GM12878 (cell line): Measurements from ENCODE around the gene CAMK2D. TPM values are rescaled to one million over a fixed set of nuclear protein-coding genes. Genes with fewer than 3 reads are reported as not detected.
A peak's percentile ranks its signal among the peaks of the same experiment; 100 is the strongest.

Experiments
- CHD2 ChIP-seq: IDR thresholded peaks from 2 replicates; pipeline ENCODE4 v1.6.1; 2011; ENCODE audit warnings: low read depth, low read length, improper control_type of control experiment, borderline replicate concordance
- EGR1 ChIP-seq, 2 experiments: IDR thresholded peaks; 1 replicate in 1 of 2; 2 replicates in 1 of 2; pipeline ENCODE4 v1.6.1; 2011 to 2012; ENCODE audit warnings: low read depth in 2 of 2, low read length in 2 of 2, borderline replicate concordance in 1 of 2, mild to moderate bottlenecking in 1 of 2, moderate library complexity in 1 of 2
- ESRRA ChIP-seq: IDR thresholded peaks from 2 replicates; pipeline ENCODE4 v1.6.1; 2012; ENCODE audit warnings: mild to moderate bottlenecking, low read length, improper control_type of control experiment
- KDM1A ChIP-seq: fragments of 200-600 bp; sonication (generic); IDR thresholded peaks from 2 replicates; pipeline ENCODE4 v1.6.1; 2016; ENCODE audit warnings: borderline replicate concordance
- MEF2A ChIP-seq: IDR thresholded peaks from 2 replicates; pipeline ENCODE4 v1.6.1; 2011; ENCODE audit warnings: low read depth, mild to moderate bottlenecking, low read length, moderate library complexity; ENCODE audit not compliant: insufficient read depth
- NR2F1 ChIP-seq: fragments of 450-650 bp; conservative IDR thresholded peaks from 2 replicates; pipeline ENCODE4 v1.6.1; 2017; ENCODE audit warnings: mild to moderate bottlenecking
- POLR2A ChIP-seq: IDR thresholded peaks from 2 replicates; pipeline ENCODE4 v1.6.1; 2011; ENCODE audit warnings: low read depth, mild to moderate bottlenecking, low read length
- RAD51 ChIP-seq: fragments of 450-650 bp; IDR thresholded peaks from 2 replicates; pipeline ENCODE4 v1.6.1; 2016; ENCODE audit warnings: moderate library complexity, mild to moderate bottlenecking, inconsistent platforms
- SP1 ChIP-seq: IDR thresholded peaks from one replicate; pipeline ENCODE4 v1.6.1; 2011; ENCODE audit warnings: low read depth, low read length
- SUPT20H ChIP-seq: IDR thresholded peaks from 2 replicates; pipeline ENCODE4 v1.6.1; 2011; ENCODE audit warnings: low read depth, mild to moderate bottlenecking, low read length, moderate library complexity, borderline replicate concordance; ENCODE audit not compliant: control insufficient read depth
- YBX1 ChIP-seq: fragments of 450-650 bp; IDR thresholded peaks from 2 replicates; pipeline ENCODE4 v1.6.1; 2016; ENCODE audit warnings: antibody characterized with exemption
- ZNF217 ChIP-seq: fragments of 450-650 bp; IDR thresholded peaks from 2 replicates; pipeline ENCODE4 v1.6.1; 2017; ENCODE audit warnings: antibody characterized with exemption, mild to moderate bottlenecking
- polyA plus RNA-seq, 11 experiments: library from polyadenylated mRNA; depleted of rRNA in 4 of 11; unstranded in 6 of 11; stranded (reverse) in 5 of 11; fragments of >200 nt; fragmentation: Nextera tagmentation in 4 of 11; fragmentation: Illumina TruSeq in 1 of 11; extraction: Ambion mirVana in 4 of 11; extraction: Trizol in 1 of 11; gene quantifications; 1 replicate in 1 of 11; 2 replicates in 10 of 11; pipeline versions ENCODE4 v1.2.1 to v1.2.3, GENCODE V29; 2011 to 2016; ENCODE audit warnings: inconsistent platforms in 2 of 11, missing spikeins in 2 of 11, low read depth in 1 of 11
- total RNA-seq, 4 experiments: library from RNA; depleted of rRNA in 3 of 4; stranded (reverse); fragments of >200 nt in 3 of 4; fragmentation: Illumina TruSeq in 1 of 4; extraction: Trizol in 1 of 4; gene quantifications; 2 replicates each; pipeline versions ENCODE4 v1.2.1 to v1.2.3, GENCODE V29; 2013 to 2021
- TF ChIP-seq, protein P1 (sequence below): fragments of 450-650 bp; formaldehyde crosslinking; IDR thresholded peaks from 2 replicates; pipeline ENCODE4 v1.4.0; 2022; ENCODE audit warnings: mild to moderate bottlenecking, moderate library complexity
- TF ChIP-seq, protein P2 (sequence below): fragments of 450-650 bp; IDR thresholded peaks from 2 replicates; pipeline ENCODE4 v1.6.1; 2017; ENCODE audit warnings: mild to moderate bottlenecking, moderate library complexity
- TF ChIP-seq, protein P3 (sequence below): IDR thresholded peaks from 2 replicates; pipeline ENCODE4 v1.6.1; 2012; ENCODE audit warnings: low read depth, low read length, improper control_type of control experiment
- TF ChIP-seq, protein P4 (sequence below): fragments of 450-650 bp; formaldehyde crosslinking; IDR thresholded peaks from 2 replicates; pipeline ENCODE4 v1.4.0; 2020; ENCODE audit warnings: mild to moderate bottlenecking, moderate library complexity
- TF ChIP-seq, protein P5 (sequence below): IDR thresholded peaks from 2 replicates; pipeline ENCODE4 v1.6.1; 2011; ENCODE audit warnings: mild to moderate bottlenecking, low read depth, low read length, moderate library complexity; ENCODE audit not compliant: insufficient replicate concordance

The CAMK2D gene
- total and polyA plus RNA-seq, 10 of the 15 experiments (the other 5 are each of a cell fraction or from before 2014, with no cell fraction given): 6.9 to 88.5 (median 12.9) TPM

DNA sequence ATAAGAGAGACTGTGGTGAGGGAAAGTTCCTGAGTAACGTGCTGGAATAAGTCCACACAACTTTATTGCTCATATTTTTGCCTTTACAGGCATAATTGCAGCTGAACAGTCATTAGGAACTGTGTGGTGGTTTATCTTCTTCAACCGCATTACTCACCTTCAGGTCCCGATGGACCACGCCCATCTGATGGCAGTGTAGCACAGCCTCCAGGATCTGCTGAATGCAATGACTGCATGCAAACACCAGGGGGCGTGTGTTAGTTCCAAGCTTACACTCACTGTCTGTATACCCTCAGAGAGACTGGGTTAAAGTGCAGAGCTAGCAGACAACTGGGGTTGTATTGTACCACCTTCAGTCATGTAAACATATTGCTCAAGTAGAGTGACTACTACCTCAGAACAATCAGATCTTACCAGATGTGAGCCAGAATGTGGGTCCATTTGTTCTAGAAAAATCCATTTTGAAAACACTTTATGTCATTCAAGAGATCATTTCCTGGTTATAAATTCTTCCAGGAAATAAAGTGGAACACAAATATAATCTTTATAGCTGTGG, 214.0 kb downstream of the CAMK2D start (continued):
- TF ChIP-seq, protein P1, sequence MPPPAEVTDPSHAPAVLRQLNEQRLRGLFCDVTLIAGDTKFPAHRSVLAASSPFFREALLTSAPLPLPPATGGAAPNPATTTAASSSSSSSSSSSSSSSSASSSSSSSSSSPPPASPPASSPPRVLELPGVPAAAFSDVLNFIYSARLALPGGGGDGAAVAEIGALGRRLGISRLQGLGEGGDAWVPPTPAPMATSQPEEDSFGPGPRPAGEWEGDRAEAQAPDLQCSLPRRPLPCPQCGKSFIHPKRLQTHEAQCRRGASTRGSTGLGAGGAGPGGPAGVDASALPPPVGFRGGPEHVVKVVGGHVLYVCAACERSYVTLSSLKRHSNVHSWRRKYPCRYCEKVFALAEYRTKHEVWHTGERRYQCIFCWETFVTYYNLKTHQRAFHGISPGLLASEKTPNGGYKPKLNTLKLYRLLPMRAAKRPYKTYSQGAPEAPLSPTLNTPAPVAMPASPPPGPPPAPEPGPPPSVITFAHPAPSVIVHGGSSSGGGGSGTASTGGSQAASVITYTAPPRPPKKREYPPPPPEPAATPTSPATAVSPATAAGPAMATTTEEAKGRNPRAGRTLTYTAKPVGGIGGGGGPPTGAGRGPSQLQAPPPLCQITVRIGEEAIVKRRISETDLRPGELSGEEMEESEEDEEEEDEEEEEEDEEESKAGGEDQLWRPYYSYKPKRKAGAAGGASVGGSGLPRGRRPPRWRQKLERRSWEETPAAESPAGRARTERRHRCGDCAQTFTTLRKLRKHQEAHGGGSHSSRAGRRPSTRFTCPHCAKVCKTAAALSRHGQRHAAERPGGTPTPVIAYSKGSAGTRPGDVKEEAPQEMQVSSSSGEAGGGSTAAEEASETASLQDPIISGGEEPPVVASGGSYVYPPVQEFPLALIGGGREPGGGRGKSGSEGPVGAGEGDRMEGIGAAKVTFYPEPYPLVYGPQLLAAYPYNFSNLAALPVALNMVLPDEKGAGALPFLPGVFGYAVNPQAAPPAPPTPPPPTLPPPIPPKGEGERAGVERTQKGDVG (CRISPR knock-in tag): no peak
- TF ChIP-seq SP1 (peak; percentile 59), ESRRA (no peak), NR2F1 (peak; percentile 70), MEF2A (peak; percentile 83), KDM1A (no peak), EGR1 (IDR thresholded peaks at IDR 0.05; ENCODE audit: borderline replicate concordance in 1 of 2, low read depth in 2 of 2, low read length in 2 of 2) (no peak), RAD51 (peak; percentile 15; the same call in 1 of the 2 replicates), SUPT20H (no peak), ZNF217 (no peak), YBX1 (no peak), CHD2 (0 out of 2 replicates have a peak, but pooled peaks have one; percentile 40), POLR2A (no peak)
- TF ChIP-seq, protein P2, sequence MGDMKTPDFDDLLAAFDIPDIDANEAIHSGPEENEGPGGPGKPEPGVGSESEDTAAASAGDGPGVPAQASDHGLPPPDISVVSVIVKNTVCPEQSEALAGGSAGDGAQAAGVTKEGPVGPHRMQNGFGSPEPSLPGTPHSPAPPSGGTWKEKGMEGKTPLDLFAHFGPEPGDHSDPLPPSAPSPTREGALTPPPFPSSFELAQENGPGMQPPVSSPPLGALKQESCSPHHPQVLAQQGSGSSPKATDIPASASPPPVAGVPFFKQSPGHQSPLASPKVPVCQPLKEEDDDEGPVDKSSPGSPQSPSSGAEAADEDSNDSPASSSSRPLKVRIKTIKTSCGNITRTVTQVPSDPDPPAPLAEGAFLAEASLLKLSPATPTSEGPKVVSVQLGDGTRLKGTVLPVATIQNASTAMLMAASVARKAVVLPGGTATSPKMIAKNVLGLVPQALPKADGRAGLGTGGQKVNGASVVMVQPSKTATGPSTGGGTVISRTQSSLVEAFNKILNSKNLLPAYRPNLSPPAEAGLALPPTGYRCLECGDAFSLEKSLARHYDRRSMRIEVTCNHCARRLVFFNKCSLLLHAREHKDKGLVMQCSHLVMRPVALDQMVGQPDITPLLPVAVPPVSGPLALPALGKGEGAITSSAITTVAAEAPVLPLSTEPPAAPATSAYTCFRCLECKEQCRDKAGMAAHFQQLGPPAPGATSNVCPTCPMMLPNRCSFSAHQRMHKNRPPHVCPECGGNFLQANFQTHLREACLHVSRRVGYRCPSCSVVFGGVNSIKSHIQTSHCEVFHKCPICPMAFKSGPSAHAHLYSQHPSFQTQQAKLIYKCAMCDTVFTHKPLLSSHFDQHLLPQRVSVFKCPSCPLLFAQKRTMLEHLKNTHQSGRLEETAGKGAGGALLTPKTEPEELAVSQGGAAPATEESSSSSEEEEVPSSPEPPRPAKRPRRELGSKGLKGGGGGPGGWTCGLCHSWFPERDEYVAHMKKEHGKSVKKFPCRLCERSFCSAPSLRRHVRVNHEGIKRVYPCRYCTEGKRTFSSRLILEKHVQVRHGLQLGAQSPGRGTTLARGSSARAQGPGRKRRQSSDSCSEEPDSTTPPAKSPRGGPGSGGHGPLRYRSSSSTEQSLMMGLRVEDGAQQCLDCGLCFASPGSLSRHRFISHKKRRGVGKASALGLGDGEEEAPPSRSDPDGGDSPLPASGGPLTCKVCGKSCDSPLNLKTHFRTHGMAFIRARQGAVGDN: peak; percentile 65; the same call in 1 of the 2 replicates
- TF ChIP-seq, protein P3, sequence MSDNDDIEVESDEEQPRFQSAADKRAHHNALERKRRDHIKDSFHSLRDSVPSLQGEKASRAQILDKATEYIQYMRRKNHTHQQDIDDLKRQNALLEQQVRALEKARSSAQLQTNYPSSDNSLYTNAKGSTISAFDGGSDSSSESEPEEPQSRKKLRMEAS: no peak
- TF ChIP-seq, protein P4, sequence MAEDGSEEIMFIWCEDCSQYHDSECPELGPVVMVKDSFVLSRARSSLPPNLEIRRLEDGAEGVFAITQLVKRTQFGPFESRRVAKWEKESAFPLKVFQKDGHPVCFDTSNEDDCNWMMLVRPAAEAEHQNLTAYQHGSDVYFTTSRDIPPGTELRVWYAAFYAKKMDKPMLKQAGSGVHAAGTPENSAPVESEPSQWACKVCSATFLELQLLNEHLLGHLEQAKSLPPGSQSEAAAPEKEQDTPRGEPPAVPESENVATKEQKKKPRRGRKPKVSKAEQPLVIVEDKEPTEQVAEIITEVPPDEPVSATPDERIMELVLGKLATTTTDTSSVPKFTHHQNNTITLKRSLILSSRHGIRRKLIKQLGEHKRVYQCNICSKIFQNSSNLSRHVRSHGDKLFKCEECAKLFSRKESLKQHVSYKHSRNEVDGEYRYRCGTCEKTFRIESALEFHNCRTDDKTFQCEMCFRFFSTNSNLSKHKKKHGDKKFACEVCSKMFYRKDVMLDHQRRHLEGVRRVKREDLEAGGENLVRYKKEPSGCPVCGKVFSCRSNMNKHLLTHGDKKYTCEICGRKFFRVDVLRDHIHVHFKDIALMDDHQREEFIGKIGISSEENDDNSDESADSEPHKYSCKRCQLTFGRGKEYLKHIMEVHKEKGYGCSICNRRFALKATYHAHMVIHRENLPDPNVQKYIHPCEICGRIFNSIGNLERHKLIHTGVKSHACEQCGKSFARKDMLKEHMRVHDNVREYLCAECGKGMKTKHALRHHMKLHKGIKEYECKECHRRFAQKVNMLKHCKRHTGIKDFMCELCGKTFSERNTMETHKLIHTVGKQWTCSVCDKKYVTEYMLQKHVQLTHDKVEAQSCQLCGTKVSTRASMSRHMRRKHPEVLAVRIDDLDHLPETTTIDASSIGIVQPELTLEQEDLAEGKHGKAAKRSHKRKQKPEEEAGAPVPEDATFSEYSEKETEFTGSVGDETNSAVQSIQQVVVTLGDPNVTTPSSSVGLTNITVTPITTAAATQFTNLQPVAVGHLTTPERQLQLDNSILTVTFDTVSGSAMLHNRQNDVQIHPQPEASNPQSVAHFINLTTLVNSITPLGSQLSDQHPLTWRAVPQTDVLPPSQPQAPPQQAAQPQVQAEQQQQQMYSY (CRISPR knock-in tag): no peak
- TF ChIP-seq, protein P5, sequence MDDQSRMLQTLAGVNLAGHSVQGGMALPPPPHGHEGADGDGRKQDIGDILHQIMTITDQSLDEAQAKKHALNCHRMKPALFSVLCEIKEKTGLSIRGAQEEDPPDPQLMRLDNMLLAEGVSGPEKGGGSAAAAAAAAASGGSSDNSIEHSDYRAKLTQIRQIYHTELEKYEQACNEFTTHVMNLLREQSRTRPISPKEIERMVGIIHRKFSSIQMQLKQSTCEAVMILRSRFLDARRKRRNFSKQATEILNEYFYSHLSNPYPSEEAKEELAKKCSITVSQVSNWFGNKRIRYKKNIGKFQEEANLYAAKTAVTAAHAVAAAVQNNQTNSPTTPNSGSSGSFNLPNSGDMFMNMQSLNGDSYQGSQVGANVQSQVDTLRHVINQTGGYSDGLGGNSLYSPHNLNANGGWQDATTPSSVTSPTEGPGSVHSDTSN: no peak
